ENCODE measurements around the gene PDXP. TPM values are rescaled to one million over a fixed set of nuclear protein-coding genes. Genes with fewer than 3 reads are reported as not detected.
A peak's percentile ranks its signal among the peaks of the same experiment; 100 is the strongest.

Gene PDXP
- total and polyA plus RNA-seq, 2 of the 13 experiments (the other 11 are each of a cell fraction or from before 2014, with no cell fraction given) = 58.2 to 70.6 TPM

DNA sequence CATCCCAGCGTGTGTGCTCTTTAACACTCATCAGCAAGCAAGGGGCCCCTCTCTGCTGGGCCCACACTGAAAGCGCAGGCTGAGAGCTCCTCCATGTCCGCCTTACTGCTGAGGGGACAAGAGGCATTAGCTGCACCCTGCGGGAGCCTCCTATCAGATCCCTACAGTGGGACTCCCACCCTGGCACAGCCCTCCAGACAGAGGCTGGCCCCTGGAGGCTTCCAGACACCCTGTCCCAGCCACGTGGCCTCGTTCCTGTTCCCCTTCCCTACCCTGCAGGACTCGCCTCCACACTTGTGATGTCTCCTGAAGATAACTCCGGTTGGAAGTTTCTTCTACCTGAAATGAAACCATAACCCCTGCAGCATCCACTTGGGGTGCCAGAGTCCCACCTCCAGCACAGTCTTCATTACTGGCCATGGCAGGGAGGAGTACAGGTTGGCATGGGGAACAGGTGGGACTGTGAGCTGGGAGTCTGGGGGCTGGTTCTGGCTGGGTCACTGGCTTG lies 24.1 kb upstream of the PDXP start (continued):
- TF ChIP-seq SMAD3 (CRISPR knock-in tag; IDR thresholded peaks at IDR 0.05) (no peak), KLF16 (CRISPR knock-in tag; IDR thresholded peaks at IDR 0.05) (peak in 1 of 2 experiments; percentile 26; a peak in 1 of 4 replicates)
- TF ChIP-seq, protein P1, sequence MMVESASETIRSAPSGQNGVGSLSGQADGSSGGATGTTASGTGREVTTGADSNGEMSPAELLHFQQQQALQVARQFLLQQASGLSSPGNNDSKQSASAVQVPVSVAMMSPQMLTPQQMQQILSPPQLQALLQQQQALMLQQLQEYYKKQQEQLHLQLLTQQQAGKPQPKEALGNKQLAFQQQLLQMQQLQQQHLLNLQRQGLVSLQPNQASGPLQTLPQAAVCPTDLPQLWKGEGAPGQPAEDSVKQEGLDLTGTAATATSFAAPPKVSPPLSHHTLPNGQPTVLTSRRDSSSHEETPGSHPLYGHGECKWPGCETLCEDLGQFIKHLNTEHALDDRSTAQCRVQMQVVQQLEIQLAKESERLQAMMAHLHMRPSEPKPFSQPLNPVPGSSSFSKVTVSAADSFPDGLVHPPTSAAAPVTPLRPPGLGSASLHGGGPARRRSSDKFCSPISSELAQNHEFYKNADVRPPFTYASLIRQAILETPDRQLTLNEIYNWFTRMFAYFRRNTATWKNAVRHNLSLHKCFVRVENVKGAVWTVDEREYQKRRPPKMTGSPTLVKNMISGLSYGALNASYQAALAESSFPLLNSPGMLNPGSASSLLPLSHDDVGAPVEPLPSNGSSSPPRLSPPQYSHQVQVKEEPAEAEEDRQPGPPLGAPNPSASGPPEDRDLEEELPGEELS (CRISPR knock-in tag; IDR thresholded peaks at IDR 0.05) = no peak

DNA sequence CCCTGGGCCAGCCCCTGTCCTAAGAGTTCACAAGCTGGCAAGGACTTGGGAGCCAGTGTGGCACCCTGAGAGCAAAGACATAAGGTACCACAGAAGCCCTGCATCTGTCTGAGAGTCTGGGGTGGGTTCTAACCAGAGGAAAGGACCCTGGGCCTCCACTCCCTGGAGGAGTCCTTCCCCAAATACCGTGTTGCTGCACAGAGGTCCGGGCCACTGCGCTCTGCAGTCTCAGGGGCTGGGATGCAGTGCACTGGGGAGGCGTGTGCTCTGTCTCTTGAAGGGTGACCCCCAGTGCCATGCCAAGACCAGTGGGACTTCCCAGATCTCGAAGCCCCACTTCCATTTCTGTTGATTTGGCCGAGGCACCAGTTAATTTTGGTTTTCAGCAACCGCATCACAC lies 23.4 kb upstream of the PDXP start:
- TF ChIP-seq, protein P2, sequence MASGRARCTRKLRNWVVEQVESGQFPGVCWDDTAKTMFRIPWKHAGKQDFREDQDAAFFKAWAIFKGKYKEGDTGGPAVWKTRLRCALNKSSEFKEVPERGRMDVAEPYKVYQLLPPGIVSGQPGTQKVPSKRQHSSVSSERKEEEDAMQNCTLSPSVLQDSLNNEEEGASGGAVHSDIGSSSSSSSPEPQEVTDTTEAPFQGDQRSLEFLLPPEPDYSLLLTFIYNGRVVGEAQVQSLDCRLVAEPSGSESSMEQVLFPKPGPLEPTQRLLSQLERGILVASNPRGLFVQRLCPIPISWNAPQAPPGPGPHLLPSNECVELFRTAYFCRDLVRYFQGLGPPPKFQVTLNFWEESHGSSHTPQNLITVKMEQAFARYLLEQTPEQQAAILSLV (CRISPR knock-in tag; IDR thresholded peaks at IDR 0.05; ENCODE audit: borderline replicate concordance) = 0 out of 2 replicates have a peak, but pooled peaks have one; percentile 1
- TF ChIP-seq ELF3 (CRISPR knock-in tag; IDR thresholded peaks at IDR 0.05) (no peak), MTA1 (CRISPR knock-in tag; IDR thresholded peaks at IDR 0.05; ENCODE audit: borderline replicate concordance) (0 out of 2 replicates have a peak, but pooled peaks have one; percentile 29), FOSL2 (CRISPR knock-in tag; IDR thresholded peaks at IDR 0.05) (no peak), ZNF274 (CRISPR knock-in tag; IDR thresholded peaks at IDR 0.05) (peak; percentile 26; the same call in 1 of the 2 replicates), ZSCAN21 (CRISPR knock-in tag; IDR thresholded peaks at IDR 0.05; ENCODE audit: borderline replicate concordance) (no peak), CBX2 (IDR thresholded peaks at IDR 0.05; ENCODE audit: low read depth, low read length) (no peak), CBX2 (CRISPR knock-in tag; IDR thresholded peaks at IDR 0.05; ENCODE audit: low read depth) (no peak)
- no peaks in the 10 kb centered on the region for H3K36me3 ChIP-seq (replicated peaks in 1 of 2; ENCODE audit: control insufficient read depth in 1 of 2, insufficient read depth in 2 of 2, low read length in 2 of 2)
- no peak for DNase-seq (ENCODE audit: low spot score)
- no peak for ATAC-seq
- peaks cover 88% of the 10 kb centered on the region for H3K4me1 ChIP-seq (ENCODE audit: insufficient read depth, low read length)
- H3K79me2 ChIP-seq (ENCODE audit: insufficient read depth, low read length) = peaks cover 4% of the 10 kb centered on the region
- H3K4me2 ChIP-seq (ENCODE audit: low read depth, low read length) = peak overlapping the region; percentile 94
- intact Hi-C loops (cut with micrococcal nuclease; ENCODE audit: unreplicated experiment) = no loop called here
- no peaks in the 10 kb centered on the region for H4K20me1 ChIP-seq (ENCODE audit: insufficient read depth, low read length)
- peak overlapping the region in 2 of 3 experiments; percentile 51 to 69; a peak in 2 of 6 replicates for H3K4me3 ChIP-seq (replicated peaks in 1 of 3; ENCODE audit: insufficient read depth in 1 of 3, low read depth in 2 of 3, low read length in 3 of 3)
- in situ Hi-C loops (cut with HindIII; ENCODE audit: extremely low pct_ligation_motif_present, low pct_unique_long_range_greater_than_20kb) = no loop called here
- ChIA-PET POLR2A (interaction anchor here (1.6 to 15.8 kb wide), 5 partner anchors 8 to 173 kb away, joined by 3 to 242 read pairs (median 20); partner anchors contain the start of genes GCAT, GGA1 and PDXP), CTCF (ENCODE audit: low intra/inter-chr PET ratio, low total read pairs) (interaction anchor here (0.7 kb wide), 1 partner anchor 46 kb away, joined by 3 read pairs; no protein-coding TSS in a partner anchor)
- no TSS peak for BruUV-seq (replicated peaks)
- H3K27me3 ChIP-seq (ENCODE audit: control insufficient read depth in 1 of 2, insufficient read depth in 2 of 2, low read length in 2 of 2) = no peaks in the 10 kb centered on the region
- FAIRE-seq = no peak
- no peak overlapping the region for H2AFZ ChIP-seq (ENCODE audit: low read length)
- peak overlapping the region; percentile 63 for H3K9ac ChIP-seq (ENCODE audit: insufficient read depth, low read depth, low read length)
- H3K27ac ChIP-seq (ENCODE audit: extremely low read length, insufficient read depth, low read length) = peak overlapping the region; percentile 84
- no peaks in the 10 kb centered on the region for H3K9me3 ChIP-seq (ENCODE audit: low read length)
- 100% methylated on average over 2 of the region's 7 CpGs for WGBS (ENCODE audit: low lambda C conversion rate)

Measured in HepG2 (cell line).